IMR-90 (cell line): Measurements from ENCODE around the gene ZNF124.
"Not testable (repeated sequence)": the region's sequence is repeated elsewhere in the genome, so short reads cannot be mapped to it uniquely, and the experiment has no call there.

Source experiments
- CTCF ChIP-seq: conservative IDR thresholded peaks from 2 replicates; pipeline ENCODE4 v1.5.1; 2012; ENCODE audit warnings: mild to moderate bottlenecking, low read depth, low read length, improper control_type of control experiment
- ELK1 ChIP-seq: fragments of 150-350 bp; IDR thresholded peaks from 2 replicates; pipeline ENCODE4 v1.6.1; 2016; ENCODE audit warnings: low read depth, mild to moderate bottlenecking, low read length, moderate library complexity, borderline replicate concordance
- FOS ChIP-seq: fragments of 150-350 bp; IDR thresholded peaks from 2 replicates; pipeline ENCODE4 v1.6.1; 2016; ENCODE audit warnings: low read depth, low read length
- MAFK ChIP-seq: IDR thresholded peaks from 2 replicates; pipeline ENCODE4 v1.6.1; 2012; ENCODE audit warnings: low read depth, low read length, improper control_type of control experiment
- MXI1 ChIP-seq: IDR thresholded peaks from 2 replicates; pipeline ENCODE4 v1.6.1; 2012; ENCODE audit warnings: low read depth, mild to moderate bottlenecking, low read length, moderate library complexity, borderline replicate concordance
- POLR2A ChIP-seq: IDR thresholded peaks from 2 replicates; pipeline ENCODE4 v1.6.1; 2012; ENCODE audit warnings: mild to moderate bottlenecking, low read depth, low read length
- RAD21 ChIP-seq: IDR thresholded peaks from 2 replicates; pipeline ENCODE4 v1.6.1; 2012; ENCODE audit warnings: low read length, improper control_type of control experiment
- RFX5 ChIP-seq: IDR thresholded peaks from 2 replicates; pipeline ENCODE4 v1.8.0; 2012; ENCODE audit warnings: low read depth, mild to moderate bottlenecking, low read length, moderate library complexity
- SMC3 ChIP-seq: fragments of 150-350 bp; IDR thresholded peaks from 2 replicates; pipeline ENCODE4 v1.6.1; 2016; ENCODE audit warnings: low read depth, mild to moderate bottlenecking, antibody characterized with exemption, low read length, moderate library complexity
- USF2 ChIP-seq: fragments of 150-350 bp; IDR thresholded peaks from 2 replicates; pipeline ENCODE4 v1.6.1; 2017; ENCODE audit warnings: mild to moderate bottlenecking, antibody characterized with exemption, low read length, low read depth

GRCh38 chr1:247171443-247171842, 377 bp downstream of the ZNF124 start:
- TF ChIP-seq CTCF, POLR2A, USF2, RAD21, MAFK, SMC3, FOS, RFX5, MXI1, ELK1: not testable (repeated sequence)
